Lung microvascular endothelial cell (primary cell): Measurements from ENCODE around the gene ANAPC2. TPM values are rescaled to one million over a fixed set of nuclear protein-coding genes. Genes with fewer than 3 reads are reported as not detected.
"Not testable (repeated sequence)": the region's sequence is repeated elsewhere in the genome, so short reads cannot be mapped to it uniquely, and the experiment has no call there.

Source experiments
- DNase-seq, 2 donors: peaks; one replicate each; pipeline versions ENCODE4 v3.0.0 to v3.0.0-alpha.2; 2010; ENCODE audit warnings: low read depth in 2 of 2
- total RNA-seq: library from RNA; depleted of rRNA; stranded (reverse); fragments of >200 nt; gene quantifications from 2 replicates; pipeline ENCODE4 v1.2.1, GENCODE V29; 2014

ANAPC2 gene
- total RNA-seq, 1 donor from 2014 or later, result 16.9 TPM

- DNase-seq, result no peak
Measured at GRCh38 chr9:137147091-137147792, 41.1 kb downstream of the ANAPC2 start.

GRCh38 chr9:137146527-137146918 is 41.8 kb downstream of the ANAPC2 start:
- no peak for DNase-seq

- no peak for DNase-seq
Measured at GRCh38 chr9:137145731-137146526, 42.4 kb downstream of the ANAPC2 start.

GRCh38 chr9:137143459-137143858 is 44.9 kb downstream of the ANAPC2 start:
- DNase-seq, result no peak

- DNase-seq, result no peak
Measured at GRCh38 chr9:137141976-137142936, 46.1 kb downstream of the ANAPC2 start.

- DNase-seq, result no peak
Measured at GRCh38 chr9:137141050-137141810, 47.1 kb downstream of the ANAPC2 start.

- DNase-seq, result no peak
Measured at GRCh38 chr9:137140151-137141012, 48.0 kb downstream of the ANAPC2 start.

GRCh38 chr9:137139468-137140150 is 48.8 kb downstream of the ANAPC2 start:
- DNase-seq, result no peak

- peak; percentile 43 to 59 for DNase-seq
Measured at GRCh38 chr9:137138722-137139467, 49.5 kb downstream of the ANAPC2 start, which contains the start of gene GRIN1. Gene GRIN1, plus strand, starts transcription at chr9:137139154. Its CDS starts 333 bp downstream, at chr9:137139487.

- no peak for DNase-seq
Measured at GRCh38 chr9:137138058-137138721, 50.2 kb downstream of the ANAPC2 start.

GRCh38 chr9:137136881-137137607 is 51.3 kb downstream of the ANAPC2 start:
- no peak for DNase-seq

- DNase-seq, result no peak
Measured at GRCh38 chr9:137136261-137136880, 52.0 kb downstream of the ANAPC2 start.

- not testable (repeated sequence) for DNase-seq
Measured at GRCh38 chr9:137135154-137135553, 53.2 kb downstream of the ANAPC2 start.

- DNase-seq, result no peak
Measured at GRCh38 chr9:137134191-137134590, 54.2 kb downstream of the ANAPC2 start.

GRCh38 chr9:137130176-137130755 is 58.1 kb downstream of the ANAPC2 start:
- DNase-seq, result peak in 1 of 2 donors; percentile 21

- peak; percentile 95 for DNase-seq
Measured at GRCh38 chr9:137129456-137130175, 58.7 kb downstream of the ANAPC2 start.
